ENCODE results near the gene ITGB1BP1. TPM values are rescaled to one million over a fixed set of nuclear protein-coding genes. Genes with fewer than 3 reads are reported as not detected.

ITGB1BP1 gene
- total RNA-seq, 4 donors from 2014 or later, result 21.4 to 28.0 (median 26.4) TPM

DNA sequence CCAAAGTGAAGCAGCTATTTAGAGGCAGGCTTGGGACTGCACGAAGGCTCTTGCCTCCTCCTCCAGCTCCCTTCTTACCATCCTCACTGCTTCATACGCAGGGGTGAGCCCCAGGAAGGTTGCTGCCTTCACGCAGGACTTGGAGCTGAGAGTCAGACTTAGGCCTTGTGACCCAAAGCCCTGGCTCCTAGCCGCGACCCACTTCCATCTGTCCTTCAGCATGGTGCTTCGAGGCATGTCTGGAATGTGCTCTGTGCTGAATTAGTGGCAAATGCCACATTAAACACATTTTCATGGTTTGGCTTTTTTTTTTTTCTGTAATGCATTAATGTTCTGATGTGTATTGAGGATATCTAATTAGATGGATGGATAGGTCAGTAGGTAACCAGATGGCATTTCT lies 37.5 kb downstream of the ITGB1BP1 start:
- in situ Hi-C loops (cut with MboI; ENCODE audit: low sequenced_read_pairs in 4 of 4), result no loop called here
- TF ChIP-seq POLR2A (IDR thresholded peaks at IDR 0.05), result no peak
- TF ChIP-seq, protein P1, sequence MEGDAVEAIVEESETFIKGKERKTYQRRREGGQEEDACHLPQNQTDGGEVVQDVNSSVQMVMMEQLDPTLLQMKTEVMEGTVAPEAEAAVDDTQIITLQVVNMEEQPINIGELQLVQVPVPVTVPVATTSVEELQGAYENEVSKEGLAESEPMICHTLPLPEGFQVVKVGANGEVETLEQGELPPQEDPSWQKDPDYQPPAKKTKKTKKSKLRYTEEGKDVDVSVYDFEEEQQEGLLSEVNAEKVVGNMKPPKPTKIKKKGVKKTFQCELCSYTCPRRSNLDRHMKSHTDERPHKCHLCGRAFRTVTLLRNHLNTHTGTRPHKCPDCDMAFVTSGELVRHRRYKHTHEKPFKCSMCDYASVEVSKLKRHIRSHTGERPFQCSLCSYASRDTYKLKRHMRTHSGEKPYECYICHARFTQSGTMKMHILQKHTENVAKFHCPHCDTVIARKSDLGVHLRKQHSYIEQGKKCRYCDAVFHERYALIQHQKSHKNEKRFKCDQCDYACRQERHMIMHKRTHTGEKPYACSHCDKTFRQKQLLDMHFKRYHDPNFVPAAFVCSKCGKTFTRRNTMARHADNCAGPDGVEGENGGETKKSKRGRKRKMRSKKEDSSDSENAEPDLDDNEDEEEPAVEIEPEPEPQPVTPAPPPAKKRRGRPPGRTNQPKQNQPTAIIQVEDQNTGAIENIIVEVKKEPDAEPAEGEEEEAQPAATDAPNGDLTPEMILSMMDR (IDR thresholded peaks at IDR 0.05 in 4 of 5, conservative IDR thresholded peaks at IDR 0.05 in 1 of 5), result no peak
- intact Hi-C loops (cut with DNase I; ENCODE audit: low total_unique reads), result no loop called here
- no peaks in the 10 kb centered on the region for H3K36me3 ChIP-seq
- no peak overlapping the region for H3K4me3 ChIP-seq
- no peaks in the 10 kb centered on the region for H3K27me3 ChIP-seq
- DNase-seq, result no peak
- H3K9me3 ChIP-seq, result no peaks in the 10 kb centered on the region
- H3K27ac ChIP-seq, result peak overlapping the region in 1 of 4 donors; percentile 59
- H3K4me1 ChIP-seq, result no peaks in the 10 kb centered on the region
- ATAC-seq, result no peak

DNA sequence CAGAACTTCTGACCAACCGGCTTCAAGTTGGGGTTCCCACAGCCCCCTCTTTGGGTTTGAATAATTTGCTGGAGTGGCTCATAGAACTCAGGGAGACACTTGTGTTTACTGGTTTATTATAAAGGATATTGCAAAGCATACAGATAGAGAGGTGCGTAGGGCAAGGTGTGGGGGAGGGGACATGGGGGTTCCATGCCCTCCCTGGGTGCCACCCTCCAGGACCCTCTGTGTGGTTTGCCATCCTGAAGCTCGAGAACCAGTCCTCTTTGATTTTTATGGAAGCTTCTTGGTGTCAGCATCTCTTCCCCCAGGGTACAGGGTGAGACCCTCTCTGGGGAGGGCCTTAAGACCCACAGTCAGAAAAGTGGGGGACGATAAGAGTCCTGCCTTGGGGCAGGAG lies 38.8 kb downstream of the ITGB1BP1 start:
- Histone ChIP-seq H3K27me3 (no peaks in the 10 kb centered on the region), H3K27ac (no peak overlapping the region), H3K9me3 (no peaks in the 10 kb centered on the region), H3K4me1 (no peaks in the 10 kb centered on the region), H3K36me3 (no peaks in the 10 kb centered on the region), H3K4me3 (no peak overlapping the region)
- TF ChIP-seq, protein P1 (IDR thresholded peaks at IDR 0.05 in 4 of 5, conservative IDR thresholded peaks at IDR 0.05 in 1 of 5), result no peak
- TF ChIP-seq POLR2A (IDR thresholded peaks at IDR 0.05), result no peak
- in situ Hi-C loops (cut with MboI; ENCODE audit: low sequenced_read_pairs in 4 of 4), result no loop called here
- ATAC-seq, result no peak
- intact Hi-C loops (cut with DNase I; ENCODE audit: low total_unique reads), result no loop called here
- no peak for DNase-seq

- TF ChIP-seq POLR2A (IDR thresholded peaks at IDR 0.05), result no peak
- TF ChIP-seq, protein P1 (IDR thresholded peaks at IDR 0.05 in 4 of 5, conservative IDR thresholded peaks at IDR 0.05 in 1 of 5), result no peak
- in situ Hi-C loops (cut with MboI; ENCODE audit: low sequenced_read_pairs in 4 of 4), result no loop called here
- no peaks in the 10 kb centered on the region for H3K27me3 ChIP-seq
- no peak for DNase-seq
- no peak for ATAC-seq
- no peak overlapping the region for H3K27ac ChIP-seq
- intact Hi-C loops (cut with DNase I; ENCODE audit: low total_unique reads), result no loop called here
- no peak overlapping the region for H3K4me3 ChIP-seq
- H3K36me3 ChIP-seq, result no peaks in the 10 kb centered on the region
- H3K9me3 ChIP-seq, result no peaks in the 10 kb centered on the region
- peaks cover 3 to 7% of the 10 kb centered on the region in 2 donors for H3K4me1 ChIP-seq
Observed at GRCh38 chr2:9382604-9383235, 40.6 kb downstream of the ITGB1BP1 start.

DNA sequence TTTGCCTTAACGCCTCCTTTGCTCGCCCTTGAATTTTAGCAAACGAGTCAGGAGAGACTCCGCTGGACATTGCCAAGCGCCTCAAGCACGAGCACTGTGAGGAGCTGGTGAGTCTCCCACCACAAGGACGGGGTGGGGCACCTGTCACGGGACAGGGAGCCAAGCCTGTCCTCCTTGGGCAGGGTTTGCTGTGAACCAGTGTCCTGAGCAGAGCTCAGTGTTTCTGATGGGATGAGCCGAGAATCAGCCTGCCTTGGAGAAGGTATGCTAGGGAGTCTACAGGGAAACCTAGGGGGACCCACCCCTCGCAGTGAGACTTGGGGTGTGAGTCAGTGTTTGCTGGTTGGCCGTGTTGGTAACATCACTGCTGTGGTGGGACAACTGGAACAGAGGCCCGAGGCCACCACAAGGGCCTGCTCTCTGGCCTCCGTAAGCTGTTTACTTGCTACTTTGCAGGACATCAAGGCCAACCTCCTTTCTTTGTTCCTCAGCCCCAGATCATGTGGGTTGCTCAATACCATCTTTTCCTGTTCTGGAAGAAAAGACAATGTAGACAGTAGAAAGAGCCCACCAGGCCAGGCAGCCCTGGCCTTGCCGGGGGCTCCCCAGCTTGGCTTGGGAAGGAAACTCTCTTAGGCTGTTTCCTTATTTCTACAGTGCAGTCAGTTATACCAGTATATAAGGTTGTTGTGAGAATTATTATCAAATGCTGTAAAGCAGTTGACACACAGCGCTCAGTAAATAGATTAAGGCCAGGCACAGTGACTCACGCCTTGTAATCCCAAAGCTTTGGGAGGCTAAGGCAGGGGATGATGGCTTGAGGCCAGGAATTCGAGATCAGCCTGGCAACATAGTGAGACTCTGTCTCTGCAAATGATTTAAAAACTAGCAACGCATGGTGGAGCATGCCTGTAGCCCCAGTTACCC lies 42.4 kb downstream of the ITGB1BP1 start:
- intact Hi-C loops (cut with DNase I; ENCODE audit: low total_unique reads), result loop anchor here (2.0 kb wide), 1 partner anchor 34 kb away; no protein-coding TSS in a partner anchor
- TF ChIP-seq, protein P1 (IDR thresholded peaks at IDR 0.05 in 4 of 5, conservative IDR thresholded peaks at IDR 0.05 in 1 of 5), result no peak
- no peak for TF ChIP-seq POLR2A (IDR thresholded peaks at IDR 0.05)
- Histone ChIP-seq H3K9me3 (no peaks in the 10 kb centered on the region), H3K36me3 (no peaks in the 10 kb centered on the region), H3K4me3 (no peak overlapping the region), H3K27me3 (no peaks in the 10 kb centered on the region), H3K4me1 (peaks cover 3 to 8% of the 10 kb centered on the region in 2 donors), H3K27ac (peak overlapping the region; percentile 53 to 66 (median 57))
- DNase-seq (peak; percentile 32 to 66), ATAC-seq (peak; percentile 63 to 72)
- in situ Hi-C loops (cut with MboI; ENCODE audit: low sequenced_read_pairs in 4 of 4), result no loop called here

Data from gastrocnemius medialis (tissue), 4 donors.